K562 (cell line): Measurements from ENCODE around the gene DCAKD. TPM values are rescaled to one million over a fixed set of nuclear protein-coding genes. Genes with fewer than 3 reads are reported as not detected.

ENCODE experiments used
- BRD9 ChIP-seq: fragments of 450-650 bp; IDR thresholded peaks from 2 replicates; pipeline ENCODE4 v1.6.1; 2018; ENCODE audit warnings: low read depth; ENCODE audit not compliant: partially characterized antibody
- COPS2 ChIP-seq: fragments of 450-650 bp; conservative IDR thresholded peaks from 2 replicates; pipeline ENCODE4 v1.6.1; 2016; ENCODE audit warnings: mild to moderate bottlenecking, moderate library complexity
- GABPA ChIP-seq: fragments of 200-800 bp; sonication (Bioruptor generic); conservative IDR thresholded peaks from 2 replicates; pipeline ENCODE4 v1.6.1; 2016; ENCODE audit warnings: low read depth, missing genetic modification characterization, missing compliant biosample characterization
- HDAC3 ChIP-seq: fragments of 450-650 bp; IDR thresholded peaks from 2 replicates; pipeline ENCODE4 v1.6.1; 2018; ENCODE audit warnings: borderline replicate concordance, mild to moderate bottlenecking, moderate library complexity; ENCODE audit not compliant: partially characterized antibody
- HOXB6 ChIP-seq: fragments of 250-450 bp; sonication (Bioruptor Pico); IDR thresholded peaks from 2 replicates; pipeline ENCODE4 v1.5.1; 2022; ENCODE audit warnings: mild to moderate bottlenecking, borderline replicate concordance
- KDM1A ChIP-seq, 2 experiments: fragments of 450-650 bp; IDR thresholded peaks; 2 replicates each; pipeline ENCODE4 v1.6.1; 2016; ENCODE audit warnings: mild to moderate bottlenecking in 2 of 2
- NCOA2 ChIP-seq, 2 experiments: fragments of 450-650 bp; IDR thresholded peaks; 2 replicates each; pipeline ENCODE4 v1.6.1; 2018; ENCODE audit warnings: mild to moderate bottlenecking in 2 of 2, moderate library complexity in 1 of 2; ENCODE audit not compliant: partially characterized antibody in 2 of 2
- POLR2G ChIP-seq: fragments of 200-400 bp; formaldehyde crosslinking; IDR thresholded peaks from 2 replicates; pipeline ENCODE4 v1.6.1; 2017; ENCODE audit warnings: low read depth, mild to moderate bottlenecking, antibody characterized with exemption, low read length, moderate library complexity
- PTRF ChIP-seq: fragments of 450-650 bp; IDR thresholded peaks from 2 replicates; pipeline ENCODE4 v1.6.1; 2016; ENCODE audit warnings: mild to moderate bottlenecking, missing genetic modification characterization, missing compliant biosample characterization
- RB1 ChIP-seq: fragments of 450-650 bp; IDR thresholded peaks from 2 replicates; pipeline ENCODE4 v1.6.1; 2017; ENCODE audit warnings: low read depth, mild to moderate bottlenecking
- RBM15 ChIP-seq: fragments of 200-400 bp; formaldehyde crosslinking; IDR thresholded peaks from 2 replicates; pipeline ENCODE4 v1.6.1; 2018; ENCODE audit warnings: mild to moderate bottlenecking, low read length, moderate library complexity; ENCODE audit not compliant: insufficient read depth
- SRSF3 ChIP-seq: fragments of 200-400 bp; formaldehyde crosslinking; IDR thresholded peaks from 2 replicates; pipeline ENCODE4 v1.6.1; 2016; ENCODE audit warnings: mild to moderate bottlenecking, low read length, moderate library complexity; ENCODE audit not compliant: insufficient read depth
- ZFP1 ChIP-seq: fragments of 450-650 bp; formaldehyde crosslinking; IDR thresholded peaks from 2 replicates; pipeline ENCODE4 v1.4.0; 2020; ENCODE audit warnings: mild to moderate bottlenecking, mixed read lengths
- ZFX ChIP-seq: sonication (generic); formaldehyde crosslinking; IDR thresholded peaks from 2 replicates; pipeline ENCODE4 v1.8.0; 2022; ENCODE audit warnings: mild to moderate bottlenecking, missing genetic modification reagents, moderate library complexity
- ZNF316 ChIP-seq: fragments of 450-650 bp; IDR thresholded peaks from 2 replicates; pipeline ENCODE4 v1.6.1; 2016
- ZNF354B ChIP-seq: fragments of 250-450 bp; sonication (Bioruptor Pico); IDR thresholded peaks from 2 replicates; pipeline ENCODE4 v1.4.0; 2020
- ZNF445 ChIP-seq: fragments of 250-450 bp; sonication (Bioruptor Pico); IDR thresholded peaks from 2 replicates; pipeline ENCODE4 v1.4.0; 2020; ENCODE audit warnings: low read depth, mild to moderate bottlenecking, moderate library complexity
- ZNF584 ChIP-seq: fragments of 200-800 bp; sonication (Bioruptor generic); IDR thresholded peaks from 2 replicates; pipeline ENCODE4 v1.6.1; 2016; ENCODE audit warnings: low read depth, mild to moderate bottlenecking, missing genetic modification characterization, missing compliant biosample characterization
- ZNF780A ChIP-seq: fragments of 250-450 bp; sonication (Bioruptor Pico); IDR thresholded peaks from 2 replicates; pipeline ENCODE4 v1.5.0; 2021; ENCODE audit warnings: mild to moderate bottlenecking
- polyA plus RNA-seq, 8 experiments: library from polyadenylated mRNA; depleted of rRNA in 4 of 8; stranded (reverse) in 5 of 8; unstranded in 3 of 8; fragments of >200 nt; fragmentation: Nextera tagmentation in 2 of 8; fragmentation: Illumina TruSeq in 1 of 8; extraction: Ambion mirVana in 2 of 8; extraction: Trizol in 1 of 8; gene quantifications; 2 replicates each; pipeline versions ENCODE4 v1.2.1 to v1.2.3, GENCODE V29; 2011 to 2014; ENCODE audit warnings: inconsistent platforms in 1 of 8, missing spikeins in 1 of 8
- total RNA-seq, 7 experiments: library from RNA; depleted of rRNA in 6 of 7; stranded (reverse); fragments of >200 nt in 6 of 7; fragmentation: Illumina TruSeq in 2 of 7; extraction: Trizol in 2 of 7; gene quantifications; 2 replicates each; pipeline versions ENCODE4 v1.2.1 to v1.2.3, GENCODE V29; 2011 to 2021; ENCODE audit warnings: low replicate concordance in 1 of 7
- TF ChIP-seq, protein P1 (sequence below): sonication (generic); formaldehyde crosslinking; IDR thresholded peaks from 2 replicates; pipeline ENCODE4 v1.9.0; 2022; ENCODE audit warnings: mild to moderate bottlenecking, missing genetic modification reagents
- TF ChIP-seq, protein P2 (sequence below): fragments of 250-450 bp; sonication (Bioruptor Pico); IDR thresholded peaks from 2 replicates; pipeline ENCODE4 v1.5.0; 2021
- TF ChIP-seq, protein P3 (sequence below): fragments of 250-450 bp; sonication (Bioruptor Pico); IDR thresholded peaks from 2 replicates; pipeline ENCODE4 v1.5.0; 2021; ENCODE audit warnings: mild to moderate bottlenecking, borderline replicate concordance

Gene DCAKD
- total and polyA plus RNA-seq, 9 of the 15 experiments (the other 6 are each of a cell fraction or from before 2014, with no cell fraction given): 7.9 to 35.5 (median 21.4) TPM

DNA sequence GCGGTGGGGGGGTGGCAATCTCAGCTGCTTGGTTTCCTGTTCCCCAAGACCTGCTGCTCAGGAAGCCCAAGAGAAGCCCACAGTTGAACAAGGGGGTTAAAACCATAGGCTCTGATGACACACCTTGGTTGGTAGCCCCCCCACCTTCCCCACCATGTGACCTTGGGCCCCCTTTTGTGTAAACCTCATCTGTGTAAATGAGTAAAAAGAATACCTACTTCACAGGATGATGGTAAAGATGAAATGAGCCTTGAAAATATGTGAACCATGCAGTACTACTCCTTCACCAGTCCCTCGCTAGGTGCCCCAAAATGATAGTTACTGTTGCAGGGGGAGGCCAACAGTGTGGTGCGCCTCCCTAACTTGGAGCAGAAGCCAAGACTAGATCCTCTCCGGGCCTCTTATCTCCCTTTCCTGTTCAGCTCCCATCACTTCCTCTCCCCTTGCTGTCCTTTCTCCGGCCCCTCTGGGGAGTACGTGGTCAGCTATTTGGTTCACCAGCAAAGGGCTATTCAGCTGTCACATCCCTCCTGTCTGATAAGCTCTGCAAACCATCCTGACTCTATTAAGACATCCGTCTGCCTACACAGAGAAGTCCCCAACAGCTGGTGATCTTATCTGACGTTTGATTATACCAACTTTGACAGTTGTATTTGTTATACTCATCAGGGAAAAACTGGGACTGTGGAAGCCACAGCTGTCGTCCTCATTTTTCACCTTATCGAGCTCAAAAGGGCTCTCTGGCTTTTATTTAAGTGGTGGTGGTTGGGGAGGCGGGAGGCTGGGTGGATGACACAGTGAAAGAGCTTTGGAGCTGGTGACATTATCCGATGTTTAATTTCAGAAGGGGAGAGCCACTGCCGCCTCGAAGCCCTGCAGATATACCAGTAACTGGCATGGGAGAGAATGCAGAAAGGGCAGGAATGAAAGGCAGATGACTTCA is 19.9 kb downstream of the DCAKD start (continued):
- TF ChIP-seq ZNF445 (CRISPR knock-in tag): no peak
- peak; percentile 52 for TF ChIP-seq HDAC3
- TF ChIP-seq ZFP1: no peak
- no peak for TF ChIP-seq HOXB6 (CRISPR knock-in tag)
- no peak for TF ChIP-seq RBM15
- TF ChIP-seq COPS2: no peak
- no peak for TF ChIP-seq NCOA2 (IDR thresholded peaks at IDR 0.05; ENCODE audit: partially characterized antibody in 2 of 2)
- peak; percentile 30; the same call in 1 of the 2 replicates for TF ChIP-seq RB1
- TF ChIP-seq, protein P1, sequence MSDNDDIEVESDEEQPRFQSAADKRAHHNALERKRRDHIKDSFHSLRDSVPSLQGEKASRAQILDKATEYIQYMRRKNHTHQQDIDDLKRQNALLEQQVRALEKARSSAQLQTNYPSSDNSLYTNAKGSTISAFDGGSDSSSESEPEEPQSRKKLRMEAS: no peak
- peak; percentile 68 to 77 for TF ChIP-seq KDM1A (IDR thresholded peaks at IDR 0.05)
- TF ChIP-seq GABPA (tag): peak; percentile 84
- TF ChIP-seq ZFX (CRISPR knock-in tag): no peak
- no peak for TF ChIP-seq SRSF3
- no peak for TF ChIP-seq ZNF780A (CRISPR knock-in tag)
- TF ChIP-seq, protein P2, sequence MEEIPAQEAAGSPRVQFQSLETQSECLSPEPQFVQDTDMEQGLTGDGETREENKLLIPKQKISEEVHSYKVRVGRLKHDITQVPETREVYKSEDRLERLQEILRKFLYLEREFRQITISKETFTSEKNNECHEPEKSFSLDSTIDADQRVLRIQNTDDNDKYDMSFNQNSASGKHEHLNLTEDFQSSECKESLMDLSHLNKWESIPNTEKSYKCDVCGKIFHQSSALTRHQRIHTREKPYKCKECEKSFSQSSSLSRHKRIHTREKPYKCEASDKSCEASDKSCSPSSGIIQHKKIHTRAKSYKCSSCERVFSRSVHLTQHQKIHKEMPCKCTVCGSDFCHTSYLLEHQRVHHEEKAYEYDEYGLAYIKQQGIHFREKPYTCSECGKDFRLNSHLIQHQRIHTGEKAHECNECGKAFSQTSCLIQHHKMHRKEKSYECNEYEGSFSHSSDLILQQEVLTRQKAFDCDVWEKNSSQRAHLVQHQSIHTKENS (CRISPR knock-in tag): no peak
- peak; percentile 16 for TF ChIP-seq BRD9
- TF ChIP-seq ZNF354B: no peak
- TF ChIP-seq ZNF316: no peak
- 0 out of 2 replicates have a peak, but pooled peaks have one; percentile 58 for TF ChIP-seq ZNF584 (CRISPR knock-in tag)
- TF ChIP-seq, protein P3, sequence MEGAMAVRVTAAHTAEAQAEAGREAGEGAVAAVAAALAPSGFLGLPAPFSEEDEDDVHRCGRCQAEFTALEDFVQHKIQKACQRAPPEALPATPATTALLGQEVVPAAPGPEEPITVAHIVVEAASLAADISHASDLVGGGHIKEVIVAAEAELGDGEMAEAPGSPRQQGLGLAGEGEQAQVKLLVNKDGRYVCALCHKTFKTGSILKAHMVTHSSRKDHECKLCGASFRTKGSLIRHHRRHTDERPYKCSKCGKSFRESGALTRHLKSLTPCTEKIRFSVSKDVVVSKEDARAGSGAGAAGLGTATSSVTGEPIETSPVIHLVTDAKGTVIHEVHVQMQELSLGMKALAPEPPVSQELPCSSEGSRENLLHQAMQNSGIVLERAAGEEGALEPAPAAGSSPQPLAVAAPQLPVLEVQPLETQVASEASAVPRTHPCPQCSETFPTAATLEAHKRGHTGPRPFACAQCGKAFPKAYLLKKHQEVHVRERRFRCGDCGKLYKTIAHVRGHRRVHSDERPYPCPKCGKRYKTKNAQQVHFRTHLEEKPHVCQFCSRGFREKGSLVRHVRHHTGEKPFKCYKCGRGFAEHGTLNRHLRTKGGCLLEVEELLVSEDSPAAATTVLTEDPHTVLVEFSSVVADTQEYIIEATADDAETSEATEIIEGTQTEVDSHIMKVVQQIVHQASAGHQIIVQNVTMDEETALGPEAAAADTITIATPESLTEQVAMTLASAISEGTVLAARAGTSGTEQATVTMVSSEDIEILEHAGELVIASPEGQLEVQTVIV (CRISPR knock-in tag): no peak
- TF ChIP-seq POLR2G: no peak
- no peak for TF ChIP-seq PTRF (tag)
